Measurements from ENCODE around the gene CREB5. TPM values are rescaled to one million over a fixed set of nuclear protein-coding genes. Genes with fewer than 3 reads are reported as not detected.

CREB5 gene
- polyA plus RNA-seq, 1 donor from 2014 or later, result 1.3 TPM

DNA sequence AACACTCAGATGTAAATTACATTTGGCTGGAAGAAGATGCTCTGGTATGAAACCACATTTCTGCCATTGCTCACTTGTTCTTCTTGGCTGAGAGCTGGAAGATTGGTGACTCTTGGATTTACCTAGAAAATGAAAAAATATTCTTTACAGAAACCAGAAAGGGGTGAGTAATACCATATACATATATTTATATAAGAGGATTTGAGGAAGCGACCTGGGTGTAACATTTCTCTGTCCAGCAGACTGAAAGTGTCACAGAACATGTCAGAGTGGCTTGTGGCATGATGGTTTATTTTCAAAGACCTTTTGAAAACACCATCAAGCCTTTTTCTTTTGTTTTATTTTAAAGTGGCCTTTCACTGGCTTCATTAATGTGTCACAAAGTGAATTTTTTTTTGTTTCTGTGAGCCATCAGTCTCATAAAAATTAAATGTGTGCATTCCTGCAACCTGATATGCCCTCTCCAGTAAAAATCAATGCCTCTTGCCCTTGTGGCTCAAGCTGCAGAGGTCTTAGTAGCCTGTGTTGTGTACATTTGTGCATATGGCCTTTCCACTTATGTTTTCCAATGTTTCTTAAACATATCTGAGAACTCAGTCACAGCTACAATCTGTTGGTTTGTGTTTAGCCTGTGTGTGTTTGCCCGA, 23.5 kb downstream of the CREB5 start:
- no peak overlapping the region for H3K4me3 Mint-ChIP-seq
- no peak overlapping the region for H3K27ac Mint-ChIP-seq
- H3K9me3 Mint-ChIP-seq, result peaks cover 0 to 2% (median 0%) of the 10 kb centered on the region in 3 donors
- no peaks in the 10 kb centered on the region for H3K4me1 Mint-ChIP-seq
- H3K36me3 Mint-ChIP-seq, result no peaks in the 10 kb centered on the region
- peaks cover 19% of the 10 kb centered on the region for H3K27me3 Mint-ChIP-seq

DNA sequence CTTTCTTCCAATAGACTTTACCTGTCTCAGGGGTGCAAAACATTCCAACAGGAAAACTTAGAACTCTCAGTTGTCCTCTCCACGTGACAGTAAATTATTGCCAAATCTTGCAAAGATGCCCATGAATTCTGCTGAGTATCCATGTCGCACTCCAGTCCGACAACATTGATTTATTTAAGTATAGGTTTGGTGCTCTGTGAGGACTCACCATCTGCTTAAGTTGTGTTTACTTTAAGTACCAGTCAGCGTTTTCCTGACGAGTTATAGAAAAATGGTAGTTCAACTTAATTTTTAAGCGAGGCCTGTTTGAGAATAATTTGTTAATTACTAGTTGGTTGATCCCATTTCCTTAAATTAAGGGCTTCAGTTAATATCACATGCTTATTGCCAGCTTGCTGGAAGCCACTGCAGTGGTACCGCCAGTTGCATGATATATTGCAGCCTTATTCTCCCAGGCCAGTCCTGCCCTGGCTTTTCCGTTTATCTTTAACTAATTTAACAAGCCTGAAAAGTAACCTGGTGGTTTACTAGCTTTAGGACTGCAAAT, 27.8 kb downstream of the CREB5 start:
- Mint-ChIP-seq H3K36me3 (peaks cover under 1% of the 10 kb centered on the region), H3K4me3 (no peak overlapping the region), H3K9me3 (peaks cover 0 to 2% (median 0%) of the 10 kb centered on the region in 3 donors), H3K27ac (no peak overlapping the region), H3K4me1 (no peaks in the 10 kb centered on the region), H3K27me3 (peaks cover 21% of the 10 kb centered on the region)

DNA sequence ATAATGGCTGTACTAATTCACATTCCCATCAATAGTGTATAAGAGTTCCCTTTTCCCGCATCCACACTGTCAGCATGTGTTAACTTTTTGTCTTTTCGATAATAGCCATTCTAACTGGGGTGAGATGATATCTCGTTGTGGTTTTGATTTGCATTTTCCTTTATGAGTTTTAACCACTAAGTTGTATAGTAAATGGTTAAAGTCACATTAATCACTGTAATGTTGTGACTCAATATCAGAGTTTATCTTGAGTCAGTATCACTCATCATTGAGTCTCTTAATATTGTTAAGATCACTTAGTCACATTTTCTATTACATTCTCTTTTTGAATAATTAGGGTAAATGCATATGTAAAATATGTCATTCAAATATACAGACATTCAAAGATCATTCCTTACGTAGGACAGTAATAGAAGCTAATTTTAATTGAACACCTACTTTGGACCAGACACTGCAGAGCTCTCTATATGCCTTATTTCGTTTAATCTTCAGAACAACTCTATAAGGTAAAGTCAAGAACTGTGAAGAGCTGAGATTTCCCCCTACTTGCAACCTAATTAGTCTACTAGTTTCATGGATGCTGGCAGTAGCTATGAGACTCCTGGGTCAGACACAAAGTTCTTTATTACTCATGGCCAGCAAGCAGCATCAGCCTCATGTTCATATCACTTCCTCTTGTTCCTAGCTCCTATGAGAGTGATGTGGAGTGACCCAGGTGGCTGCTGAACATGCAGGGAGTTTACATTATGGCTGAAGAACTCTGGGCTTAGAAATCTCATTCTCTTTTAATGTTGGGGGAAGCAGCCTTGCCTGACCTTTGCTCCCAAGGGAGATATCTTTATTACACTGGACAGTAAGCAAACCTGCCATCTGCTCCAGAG, 30.5 kb downstream of the CREB5 start:
- Mint-ChIP-seq H3K27ac (no peak overlapping the region), H3K36me3 (peaks cover 2% of the 10 kb centered on the region), H3K27me3 (peaks cover 15% of the 10 kb centered on the region), H3K4me3 (no peak overlapping the region), H3K9me3 (peaks cover 0 to 2% (median 0%) of the 10 kb centered on the region in 3 donors), H3K4me1 (no peaks in the 10 kb centered on the region)

DNA sequence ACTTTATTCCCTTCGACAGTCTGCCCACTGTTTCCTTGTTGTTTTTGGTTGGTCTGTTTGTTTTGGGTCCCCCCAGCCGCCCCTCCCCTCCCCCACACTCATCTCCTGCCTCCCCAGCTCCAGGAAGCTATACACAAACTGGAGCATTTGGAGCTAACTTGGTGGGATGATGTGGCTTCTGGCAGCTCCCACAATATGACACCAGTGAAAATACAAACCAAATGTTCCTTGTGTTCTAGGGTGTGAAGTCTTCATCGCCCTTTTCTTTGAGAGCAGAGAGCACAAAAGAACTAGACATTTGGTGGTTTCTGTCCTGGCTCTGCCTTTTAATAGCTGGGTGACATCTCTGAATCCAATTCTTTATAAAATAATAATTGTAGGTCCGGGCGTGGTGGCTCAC, 33.8 kb downstream of the CREB5 start:
- H3K36me3 Mint-ChIP-seq, result peaks cover 2% of the 10 kb centered on the region
- no peak overlapping the region for H3K27ac Mint-ChIP-seq
- no peak overlapping the region for H3K4me3 Mint-ChIP-seq
- H3K27me3 Mint-ChIP-seq, result peaks cover 11% of the 10 kb centered on the region
- peaks cover 0 to 3% (median 0%) of the 10 kb centered on the region in 3 donors for H3K4me1 Mint-ChIP-seq
- H3K9me3 Mint-ChIP-seq, result no peaks in the 10 kb centered on the region

DNA sequence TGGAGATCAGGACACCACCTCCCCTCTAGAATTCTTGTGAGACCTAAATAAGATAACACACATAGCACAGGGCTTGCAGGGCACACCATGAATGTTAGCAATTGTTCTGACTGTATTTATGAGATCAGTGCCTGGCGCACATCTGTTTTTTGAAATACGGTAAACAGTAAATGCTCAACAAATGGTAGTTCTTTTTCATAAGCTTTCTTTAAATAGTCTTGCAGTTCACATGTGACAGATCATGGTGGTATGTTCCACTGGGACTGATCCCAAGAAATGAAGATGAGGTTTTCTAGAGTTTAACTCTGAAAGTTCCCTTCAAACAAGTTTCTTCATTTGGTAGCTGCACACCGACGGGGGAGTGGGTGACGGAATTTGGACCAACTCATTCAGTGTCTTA, 34.8 kb downstream of the CREB5 start:
- H3K27me3 Mint-ChIP-seq, result peaks cover 11% of the 10 kb centered on the region
- H3K9me3 Mint-ChIP-seq, result no peaks in the 10 kb centered on the region
- H3K4me3 Mint-ChIP-seq, result no peak overlapping the region
- peaks cover 2% of the 10 kb centered on the region for H3K36me3 Mint-ChIP-seq
- peaks cover 0 to 3% (median 0%) of the 10 kb centered on the region in 3 donors for H3K4me1 Mint-ChIP-seq
- no peak overlapping the region for H3K27ac Mint-ChIP-seq

DNA sequence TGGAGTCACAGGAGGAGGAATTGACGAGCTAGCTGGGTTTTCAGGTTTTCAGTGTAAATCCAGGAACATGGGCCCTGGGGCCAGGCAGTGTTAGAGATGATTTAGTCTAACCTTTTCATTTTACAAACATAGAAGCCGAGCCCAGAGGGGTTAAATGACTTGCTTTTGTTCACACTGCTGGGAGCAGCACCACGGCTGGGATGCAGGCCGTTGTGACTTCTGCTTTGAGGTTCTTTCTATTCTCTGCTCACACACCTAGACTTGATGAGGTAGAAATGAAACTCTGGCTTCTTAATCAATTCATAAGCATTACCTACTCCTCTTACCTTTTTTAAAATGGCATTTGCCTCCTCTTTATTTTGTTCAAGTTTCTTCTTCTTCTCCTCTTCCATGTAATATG, 36.4 kb downstream of the CREB5 start:
- H3K27ac Mint-ChIP-seq, result no peak overlapping the region
- peaks cover 0 to 3% (median 0%) of the 10 kb centered on the region in 3 donors for H3K4me1 Mint-ChIP-seq
- H3K9me3 Mint-ChIP-seq, result no peaks in the 10 kb centered on the region
- H3K4me3 Mint-ChIP-seq, result no peak overlapping the region
- peaks cover 2% of the 10 kb centered on the region for H3K36me3 Mint-ChIP-seq
- H3K27me3 Mint-ChIP-seq, result peaks cover 4% of the 10 kb centered on the region

DNA sequence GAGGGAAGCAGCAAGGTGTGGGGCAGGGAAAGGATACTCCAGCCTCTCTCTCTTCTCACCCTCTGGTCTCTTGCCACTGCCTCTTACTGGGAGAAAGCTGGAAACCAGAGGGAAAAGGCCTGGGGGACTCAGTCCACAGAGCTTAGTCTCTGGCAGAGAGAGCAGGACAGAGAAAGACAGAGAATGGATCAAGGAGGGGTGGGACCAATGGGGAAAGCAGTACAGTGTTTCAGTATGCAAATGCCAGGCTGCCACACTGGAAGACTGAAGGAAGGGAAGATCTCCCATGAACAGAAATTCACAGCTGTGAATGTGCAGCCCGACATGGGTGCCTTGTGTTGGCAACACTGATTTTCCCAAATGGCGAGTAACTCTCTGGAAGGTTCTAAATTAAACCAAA, 40.4 kb downstream of the CREB5 start:
- H3K9me3 Mint-ChIP-seq, result no peaks in the 10 kb centered on the region
- H3K36me3 Mint-ChIP-seq, result peaks cover 2% of the 10 kb centered on the region
- H3K27me3 Mint-ChIP-seq, result no peaks in the 10 kb centered on the region

DNA sequence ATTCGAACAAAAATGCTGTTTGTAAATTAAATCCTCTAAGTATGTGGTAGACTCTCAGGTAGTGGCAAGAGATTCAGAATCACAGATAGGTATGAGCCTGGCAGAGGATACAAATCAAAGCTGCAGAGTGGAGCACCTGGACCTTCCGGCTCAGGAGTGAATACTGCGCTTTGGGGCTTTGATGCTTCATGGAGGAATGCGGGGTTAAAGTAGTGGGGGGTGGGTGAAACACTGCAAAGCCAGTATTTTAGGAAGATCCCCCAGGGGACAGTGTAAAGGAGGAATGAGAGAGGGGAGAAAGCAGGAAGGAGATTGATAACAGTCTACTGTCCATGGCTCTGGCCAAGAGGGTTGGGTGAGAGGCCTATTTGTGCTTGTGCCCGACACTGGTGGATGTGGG, 43.2 kb downstream of the CREB5 start:
- no peaks in the 10 kb centered on the region for H3K4me1 Mint-ChIP-seq
- peaks cover 2% of the 10 kb centered on the region for H3K36me3 Mint-ChIP-seq
- no peaks in the 10 kb centered on the region for H3K27me3 Mint-ChIP-seq
- H3K4me3 Mint-ChIP-seq, result no peak overlapping the region
- no peaks in the 10 kb centered on the region for H3K9me3 Mint-ChIP-seq
- H3K27ac Mint-ChIP-seq, result no peak overlapping the region

More for the DNA sequence above, 40.4 kb downstream of the CREB5 start:
- no peak overlapping the region for H3K4me3 Mint-ChIP-seq
- peaks cover 0 to 3% (median 0%) of the 10 kb centered on the region in 3 donors for H3K4me1 Mint-ChIP-seq
- no peak overlapping the region for H3K27ac Mint-ChIP-seq

DNA sequence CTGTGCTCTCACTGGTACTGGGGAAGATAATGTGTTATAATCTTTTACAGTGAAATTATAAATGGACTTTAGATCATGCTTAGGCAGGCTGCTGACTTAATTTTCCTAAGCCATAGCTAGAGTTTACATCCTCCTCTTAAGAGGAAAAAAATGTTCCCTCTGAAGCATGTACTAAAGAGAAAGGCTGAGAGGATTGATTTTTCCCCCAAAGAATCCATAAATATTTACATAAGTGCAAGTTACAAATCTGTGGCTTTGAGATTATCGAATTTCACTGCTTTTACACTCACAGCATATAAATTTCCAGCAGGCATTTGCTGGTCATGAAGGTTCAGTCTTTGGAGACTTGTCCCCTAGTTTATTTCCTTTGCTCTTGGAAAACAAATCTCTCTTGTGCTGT, 43.7 kb downstream of the CREB5 start:
- no peak overlapping the region for H3K27ac Mint-ChIP-seq
- no peak overlapping the region for H3K4me3 Mint-ChIP-seq
- H3K9me3 Mint-ChIP-seq, result no peaks in the 10 kb centered on the region
- no peaks in the 10 kb centered on the region for H3K27me3 Mint-ChIP-seq
- H3K4me1 Mint-ChIP-seq, result no peaks in the 10 kb centered on the region
- peaks cover 2% of the 10 kb centered on the region for H3K36me3 Mint-ChIP-seq

DNA sequence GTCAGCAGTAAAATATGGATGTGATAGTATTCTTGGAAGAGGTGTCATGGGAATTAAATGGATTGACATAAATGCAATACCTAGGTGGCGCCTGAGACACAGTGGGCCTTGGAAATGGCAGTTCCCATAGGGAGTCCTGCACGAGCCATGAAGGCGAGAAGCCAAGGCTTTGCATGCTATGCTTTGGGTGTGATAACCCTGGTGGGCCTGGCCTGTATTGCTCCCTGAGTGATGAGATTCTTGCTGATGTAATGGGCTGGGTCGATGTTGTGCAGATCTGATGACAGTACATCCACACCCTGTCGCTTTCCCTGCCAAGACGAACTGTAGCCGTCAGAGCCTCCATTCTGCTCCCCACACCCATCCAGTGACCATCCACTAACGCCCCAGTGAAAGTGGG, 46.4 kb downstream of the CREB5 start:
- H3K27ac Mint-ChIP-seq, result no peak overlapping the region
- H3K4me1 Mint-ChIP-seq, result no peaks in the 10 kb centered on the region
- no peak overlapping the region for H3K4me3 Mint-ChIP-seq
- H3K36me3 Mint-ChIP-seq, result peaks cover 2% of the 10 kb centered on the region
- H3K27me3 Mint-ChIP-seq, result peaks cover 6% of the 10 kb centered on the region
- no peaks in the 10 kb centered on the region for H3K9me3 Mint-ChIP-seq

DNA sequence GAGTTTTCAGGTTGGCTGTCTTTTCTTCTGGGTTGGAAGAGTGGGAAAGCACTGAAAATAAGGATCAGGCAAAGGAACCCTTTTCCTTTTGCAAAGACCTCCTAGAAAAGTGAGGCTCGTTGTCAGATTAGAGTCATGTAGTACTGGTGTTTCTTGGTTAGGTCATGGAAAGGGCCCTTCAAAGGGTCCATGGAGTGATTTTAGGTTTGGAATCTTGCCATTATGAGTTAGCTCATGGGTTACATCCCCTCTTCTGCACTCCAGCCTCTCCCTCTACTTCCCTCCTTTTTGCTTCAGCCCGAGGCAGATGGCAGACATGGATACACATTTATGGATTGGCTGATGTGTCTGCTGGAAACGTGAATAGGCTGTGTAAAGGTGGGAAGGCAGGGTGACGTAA, 47.0 kb downstream of the CREB5 start:
- Mint-ChIP-seq H3K4me1 (no peaks in the 10 kb centered on the region), H3K27me3 (peaks cover 7% of the 10 kb centered on the region), H3K9me3 (no peaks in the 10 kb centered on the region), H3K4me3 (no peak overlapping the region), H3K36me3 (peaks cover 2% of the 10 kb centered on the region), H3K27ac (no peak overlapping the region)

DNA sequence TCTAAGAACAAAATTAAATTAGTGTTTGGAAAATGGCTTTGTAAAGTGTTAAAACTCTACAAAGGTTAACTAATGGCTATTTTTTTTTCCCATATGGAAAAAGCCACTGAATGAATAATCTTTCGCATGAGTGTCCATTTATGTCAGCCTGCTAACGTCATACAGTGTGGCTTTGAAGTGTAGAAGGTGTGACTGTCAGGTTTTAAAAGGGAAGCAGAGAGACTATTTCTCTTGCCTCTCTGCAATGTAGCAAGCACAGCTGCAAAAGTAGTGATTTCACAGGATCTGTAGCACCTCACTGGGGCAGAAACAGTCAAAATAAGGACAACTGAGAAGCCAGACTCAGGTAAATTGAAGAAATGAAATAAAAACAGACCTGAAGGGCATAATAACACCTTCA, 53.4 kb downstream of the CREB5 start:
- Mint-ChIP-seq H3K4me3 (no peak overlapping the region), H3K27me3 (peaks cover 13% of the 10 kb centered on the region), H3K27ac (no peak overlapping the region), H3K36me3 (no peaks in the 10 kb centered on the region), H3K9me3 (peaks cover 0 to 5% (median 0%) of the 10 kb centered on the region in 3 donors), H3K4me1 (no peaks in the 10 kb centered on the region)

DNA sequence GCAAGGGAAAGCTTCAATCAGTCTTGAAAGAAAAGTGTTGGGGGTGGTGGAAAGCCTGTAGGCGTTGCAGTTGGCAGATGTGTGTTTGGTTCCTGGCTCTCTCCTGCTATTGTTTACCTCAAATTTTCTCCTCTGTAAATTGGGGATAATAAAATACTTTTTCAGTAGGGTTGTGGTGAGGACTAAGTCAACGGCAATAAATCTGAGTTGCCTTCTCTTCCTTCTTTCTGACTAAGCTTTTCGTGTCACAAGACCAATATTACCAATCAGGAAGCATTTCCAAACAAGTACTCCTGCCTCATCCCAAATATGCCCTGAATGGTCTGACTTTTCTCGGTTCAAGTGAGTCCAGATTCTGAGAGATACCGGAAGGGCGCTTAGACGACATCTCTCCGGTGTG, 54.0 kb downstream of the CREB5 start:
- peaks cover 15% of the 10 kb centered on the region for H3K27me3 Mint-ChIP-seq
- H3K4me3 Mint-ChIP-seq, result no peak overlapping the region
- H3K27ac Mint-ChIP-seq, result no peak overlapping the region
- no peaks in the 10 kb centered on the region for H3K36me3 Mint-ChIP-seq
- H3K9me3 Mint-ChIP-seq, result peaks cover 0 to 5% (median 0%) of the 10 kb centered on the region in 3 donors
- H3K4me1 Mint-ChIP-seq, result no peaks in the 10 kb centered on the region

DNA sequence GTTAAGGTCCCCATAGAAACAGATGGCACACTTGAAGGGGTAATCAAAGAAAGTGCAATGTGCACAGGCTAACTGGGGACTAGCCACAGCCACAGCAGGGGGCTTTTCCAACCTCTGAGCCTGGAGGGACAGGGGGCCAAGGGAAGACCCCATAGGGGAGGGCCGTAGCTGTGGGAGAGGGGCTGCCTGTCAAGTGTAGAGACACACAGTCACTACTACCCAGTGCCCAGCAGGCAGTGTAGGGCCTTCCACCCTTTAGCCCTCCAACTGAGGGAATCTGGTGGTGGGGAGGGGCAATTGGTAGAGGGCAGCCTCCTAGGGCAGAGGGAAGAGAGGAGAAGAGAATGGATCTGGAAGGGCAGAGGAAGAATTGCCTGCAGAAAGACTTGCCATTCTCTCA, 54.6 kb downstream of the CREB5 start:
- no peak overlapping the region for H3K27ac Mint-ChIP-seq
- H3K4me1 Mint-ChIP-seq, result no peaks in the 10 kb centered on the region
- H3K4me3 Mint-ChIP-seq, result no peak overlapping the region
- H3K9me3 Mint-ChIP-seq, result peaks cover 0 to 5% (median 0%) of the 10 kb centered on the region in 3 donors
- no peaks in the 10 kb centered on the region for H3K36me3 Mint-ChIP-seq
- H3K27me3 Mint-ChIP-seq, result peaks cover 15% of the 10 kb centered on the region

DNA sequence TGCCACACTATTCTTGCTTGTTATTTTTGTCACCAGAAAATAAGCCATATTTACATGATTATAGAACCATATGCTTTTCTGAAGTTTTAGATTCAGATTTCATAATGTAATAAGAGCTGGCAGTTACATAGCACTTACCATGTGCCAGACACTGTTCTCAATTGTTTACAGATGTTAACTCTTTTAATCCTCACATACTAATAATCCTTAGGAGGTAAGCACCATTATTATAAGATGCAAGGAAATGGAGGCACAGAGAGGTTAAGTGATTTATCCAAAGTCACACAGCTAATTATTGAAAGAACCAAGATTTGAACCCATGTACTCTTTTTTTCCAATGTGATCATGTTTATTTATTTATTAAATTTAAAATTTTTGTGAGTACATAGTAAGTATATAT, 57.2 kb downstream of the CREB5 start:
- peaks cover 0 to 5% (median 2%) of the 10 kb centered on the region in 3 donors for H3K9me3 Mint-ChIP-seq
- peaks cover 14% of the 10 kb centered on the region for H3K27me3 Mint-ChIP-seq
- H3K27ac Mint-ChIP-seq, result no peak overlapping the region
- no peaks in the 10 kb centered on the region for H3K36me3 Mint-ChIP-seq
- no peaks in the 10 kb centered on the region for H3K4me1 Mint-ChIP-seq
- H3K4me3 Mint-ChIP-seq, result no peak overlapping the region
